ENCODE data around the gene RGS16. TPM values are rescaled to one million over a fixed set of nuclear protein-coding genes. Genes with fewer than 3 reads are reported as not detected.

Gene RGS16
- total RNA-seq, 1 experiment from 2014 or later: not detected

DNA sequence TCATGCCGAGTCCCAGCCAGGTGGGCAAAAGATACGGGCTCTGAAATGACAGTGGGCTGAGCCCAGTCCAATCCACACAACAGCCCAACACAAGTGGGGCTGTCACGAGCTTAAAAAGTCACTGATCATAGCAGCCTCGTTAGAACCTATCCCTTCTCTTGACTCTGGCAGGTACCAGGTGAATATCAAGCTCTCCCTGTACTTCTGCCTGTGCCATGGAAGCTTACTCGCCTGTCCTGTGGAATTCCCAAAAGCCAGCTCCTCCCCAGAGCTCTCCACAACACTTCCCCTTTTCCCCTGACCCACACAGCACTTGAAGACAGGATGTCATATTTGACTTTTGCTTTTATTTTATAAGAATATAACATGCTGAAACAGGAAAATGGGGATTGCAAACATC is 5.9 kb downstream of the RGS16 start:
- H3K79me2 ChIP-seq (ENCODE audit: low read depth): no peaks in the 10 kb centered on the region
- H3K27ac ChIP-seq: no peak overlapping the region
- H3K4me3 ChIP-seq: no peak overlapping the region
- H3F3A ChIP-seq (ENCODE audit: insufficient read depth, low read depth): no peaks in the 10 kb centered on the region
- BruUV-seq (replicated peaks): no TSS peak
- ChIA-PET POLR2A (ENCODE audit: unreplicated experiment) (no interaction called here), CTCF (no interaction called here)
- no peaks in the 10 kb centered on the region for H3K27me3 ChIP-seq (ENCODE audit: insufficient read depth, low read depth)
- TF ChIP-seq, protein P1, sequence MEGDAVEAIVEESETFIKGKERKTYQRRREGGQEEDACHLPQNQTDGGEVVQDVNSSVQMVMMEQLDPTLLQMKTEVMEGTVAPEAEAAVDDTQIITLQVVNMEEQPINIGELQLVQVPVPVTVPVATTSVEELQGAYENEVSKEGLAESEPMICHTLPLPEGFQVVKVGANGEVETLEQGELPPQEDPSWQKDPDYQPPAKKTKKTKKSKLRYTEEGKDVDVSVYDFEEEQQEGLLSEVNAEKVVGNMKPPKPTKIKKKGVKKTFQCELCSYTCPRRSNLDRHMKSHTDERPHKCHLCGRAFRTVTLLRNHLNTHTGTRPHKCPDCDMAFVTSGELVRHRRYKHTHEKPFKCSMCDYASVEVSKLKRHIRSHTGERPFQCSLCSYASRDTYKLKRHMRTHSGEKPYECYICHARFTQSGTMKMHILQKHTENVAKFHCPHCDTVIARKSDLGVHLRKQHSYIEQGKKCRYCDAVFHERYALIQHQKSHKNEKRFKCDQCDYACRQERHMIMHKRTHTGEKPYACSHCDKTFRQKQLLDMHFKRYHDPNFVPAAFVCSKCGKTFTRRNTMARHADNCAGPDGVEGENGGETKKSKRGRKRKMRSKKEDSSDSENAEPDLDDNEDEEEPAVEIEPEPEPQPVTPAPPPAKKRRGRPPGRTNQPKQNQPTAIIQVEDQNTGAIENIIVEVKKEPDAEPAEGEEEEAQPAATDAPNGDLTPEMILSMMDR (conservative IDR thresholded peaks at IDR 0.05): no peak
- no peak for TF ChIP-seq EZH2 (IDR thresholded peaks at IDR 0.05; ENCODE audit: low read depth)
- no peaks in the 10 kb centered on the region for H3K9me3 ChIP-seq (ENCODE audit: insufficient read depth, low read depth)
- no peaks in the 10 kb centered on the region for H4K20me1 ChIP-seq (ENCODE audit: insufficient read depth)
- peaks cover 7% of the 10 kb centered on the region for H3K4me1 ChIP-seq (replicated peaks; ENCODE audit: insufficient read depth)
- no peak for DNase-seq
- H3K4me2 ChIP-seq: no peak overlapping the region
- H3K9me2 ChIP-seq (ENCODE audit: insufficient read depth): no peaks in the 10 kb centered on the region
- no peaks in the 10 kb centered on the region for H3K36me3 ChIP-seq (ENCODE audit: low read depth)
- no peak overlapping the region for H2AFZ ChIP-seq
- intact Hi-C loops (cut with micrococcal nuclease; ENCODE audit: unreplicated experiment): no loop called here

DNA sequence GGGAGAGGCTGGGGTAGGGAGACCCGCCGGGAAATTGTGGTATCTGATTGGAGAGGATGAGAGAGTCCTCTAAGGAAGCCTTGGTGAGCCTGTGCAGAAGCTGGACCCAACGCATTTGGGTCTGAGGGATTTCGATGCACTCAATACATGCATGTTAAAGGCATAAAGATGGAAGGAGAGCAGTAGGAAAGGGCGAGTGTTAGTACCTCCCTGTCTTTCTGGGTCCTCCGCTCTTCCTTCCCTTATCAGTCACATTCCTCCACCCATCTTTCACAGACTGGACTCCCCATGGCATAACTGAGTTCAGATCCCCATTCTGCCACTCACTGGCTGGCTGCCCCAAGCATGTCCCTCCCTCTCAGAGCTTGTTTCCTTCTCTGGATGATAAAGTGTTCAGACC is 7.3 kb downstream of the RGS16 start:
- TF ChIP-seq, protein P1 (conservative IDR thresholded peaks at IDR 0.05): no peak
- TF ChIP-seq EZH2 (IDR thresholded peaks at IDR 0.05; ENCODE audit: low read depth): no peak
- H4K20me1 ChIP-seq (ENCODE audit: insufficient read depth): no peaks in the 10 kb centered on the region
- H3K27ac ChIP-seq: no peak overlapping the region
- no peak overlapping the region for H3K4me3 ChIP-seq
- no peak for DNase-seq
- ChIA-PET POLR2A (ENCODE audit: unreplicated experiment) (interaction anchor here (0.6 kb wide), 1 partner anchor 459 kb away, joined by 3 read pairs; no protein-coding TSS in a partner anchor), CTCF (no interaction called here)
- no peaks in the 10 kb centered on the region for H3K4me1 ChIP-seq (replicated peaks; ENCODE audit: insufficient read depth)
- no peaks in the 10 kb centered on the region for H3K27me3 ChIP-seq (ENCODE audit: insufficient read depth, low read depth)
- H3K4me2 ChIP-seq: no peak overlapping the region
- no peaks in the 10 kb centered on the region for H3K9me2 ChIP-seq (ENCODE audit: insufficient read depth)
- intact Hi-C loops (cut with micrococcal nuclease; ENCODE audit: unreplicated experiment): no loop called here
- H3K9me3 ChIP-seq (ENCODE audit: insufficient read depth, low read depth): no peaks in the 10 kb centered on the region
- no peaks in the 10 kb centered on the region for H3K36me3 ChIP-seq (ENCODE audit: low read depth)
- no peaks in the 10 kb centered on the region for H3F3A ChIP-seq (ENCODE audit: insufficient read depth, low read depth)
- no peak overlapping the region for H2AFZ ChIP-seq
- no TSS peak for BruUV-seq (replicated peaks)
- no peaks in the 10 kb centered on the region for H3K79me2 ChIP-seq (ENCODE audit: low read depth)

DNA sequence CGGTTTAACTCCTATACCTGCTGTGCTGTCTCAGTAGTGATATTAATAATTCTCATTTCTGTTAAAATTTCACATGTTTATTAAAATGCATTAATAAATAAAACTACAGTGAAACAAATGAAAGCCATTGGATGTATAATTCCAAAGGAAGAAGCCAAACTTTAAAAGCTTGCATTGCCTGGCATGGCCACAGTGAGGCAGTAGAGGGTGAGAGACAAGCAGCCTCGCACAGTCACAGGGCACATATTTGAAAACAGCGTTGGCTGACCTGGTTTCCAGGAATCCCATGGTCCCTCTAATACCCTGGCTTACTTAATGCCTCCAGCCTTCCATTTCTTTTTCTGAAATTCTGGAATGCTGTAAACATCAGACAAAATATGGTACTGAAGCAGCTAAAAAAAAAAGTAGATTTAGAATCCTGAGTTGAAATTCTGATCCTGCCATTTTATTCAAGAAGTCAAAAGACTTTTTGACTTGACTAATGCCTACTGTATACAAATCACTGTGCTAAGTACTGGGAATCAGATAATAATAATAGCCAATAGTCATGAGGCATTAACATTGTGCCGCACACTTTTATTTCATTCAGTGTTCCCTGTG is 8.4 kb downstream of the RGS16 start:
- Histone ChIP-seq H3K36me3 (ENCODE audit: low read depth) (no peaks in the 10 kb centered on the region), H2AFZ (no peak overlapping the region), H3K9me2 (ENCODE audit: insufficient read depth) (no peaks in the 10 kb centered on the region), H3K9me3 (ENCODE audit: insufficient read depth, low read depth) (no peaks in the 10 kb centered on the region), H4K20me1 (ENCODE audit: insufficient read depth) (no peaks in the 10 kb centered on the region), H3K79me2 (ENCODE audit: low read depth) (no peaks in the 10 kb centered on the region), H3K4me3 (no peak overlapping the region), H3K27ac (no peak overlapping the region), H3K4me1 (replicated peaks; ENCODE audit: insufficient read depth) (no peaks in the 10 kb centered on the region), H3K27me3 (ENCODE audit: insufficient read depth, low read depth) (no peaks in the 10 kb centered on the region), H3F3A (ENCODE audit: insufficient read depth, low read depth) (no peaks in the 10 kb centered on the region), H3K4me2 (no peak overlapping the region)
- POLR2A ChIA-PET (ENCODE audit: unreplicated experiment): interaction anchor here (0.6 kb wide), 1 partner anchor 294 kb away, joined by 6 read pairs; no protein-coding TSS in a partner anchor
- intact Hi-C loops (cut with micrococcal nuclease; ENCODE audit: unreplicated experiment): loop anchor here (1.0 to 2.0 kb wide), 2 partner anchors 452 to 511 kb away; no protein-coding TSS in a partner anchor
- CTCF ChIA-PET: interaction anchor here (0.6 to 2.8 kb wide), 3 partner anchors 187 to 295 kb away, joined by 3 to 11 read pairs (median 9); no protein-coding TSS in a partner anchor
- TF ChIP-seq, protein P1 (conservative IDR thresholded peaks at IDR 0.05): peak; percentile 88
- TF ChIP-seq EZH2 (IDR thresholded peaks at IDR 0.05; ENCODE audit: low read depth): no peak
- peak; percentile 40 to 45 for DNase-seq
- no TSS peak for BruUV-seq (replicated peaks)
